Body of pancreas (tissue), 4 donors: ENCODE measurements around the gene CPA2. TPM values are rescaled to one million over a fixed set of nuclear protein-coding genes. Genes with fewer than 3 reads are reported as not detected.

ENCODE experiments used
- ATAC-seq: fragments of 150-250 bp; one replicate; pipeline ENCODE4 v1.9.1; 2016
- DNase-seq, 4 donors: peaks; one replicate each; pipeline ENCODE4 v3.0.0-alpha.2; 2019
- H3K27ac ChIP-seq, 4 donors: fragments of 200-600 bp; sonication (generic); 1 replicate in 3 of 4; 2 replicates in 1 of 4; pipeline versions ENCODE4 v1.5.1 to v1.6.1; 2016 to 2019; ENCODE audit warnings: mild to moderate bottlenecking in 1 of 4, mixed read lengths in 1 of 4, moderate library complexity in 1 of 4
- H3K27me3 ChIP-seq, 2 donors: fragments of 200-600 bp; sonication (generic); one replicate each; pipeline ENCODE4 v1.6.0; 2016; ENCODE audit warnings: mild to moderate bottlenecking in 1 of 2
- H3K36me3 ChIP-seq, 2 donors: fragments of 200-600 bp; sonication (generic); replicated peaks in 1 of 2; 2 replicates each; pipeline ENCODE4 v1.5.1; 2016; ENCODE audit warnings: low read depth in 2 of 2; ENCODE audit not compliant: insufficient read depth in 1 of 2
- H3K4me1 ChIP-seq: fragments of 200-600 bp; sonication (generic); one replicate; pipeline ENCODE4 v1.6.0; 2016
- H3K4me3 ChIP-seq, 2 donors: fragments of 200-600 bp; sonication (generic); 1 replicate in 1 of 2; 2 replicates in 1 of 2; pipeline ENCODE4 v1.5.1; 2016 to 2019
- H3K9me3 ChIP-seq, 3 donors: fragments of 200-600 bp; sonication (generic); 1 replicate in 2 of 3; 2 replicates in 1 of 3; pipeline ENCODE4 v1.5.1; 2016
- POLR2A ChIP-seq, 3 donors: fragments of 450-650 bp; IDR thresholded peaks; one replicate each; pipeline ENCODE4 v1.6.1; 2016; ENCODE audit warnings: antibody characterized with exemption in 3 of 3, mild to moderate bottlenecking in 2 of 3
- WGBS, 2 donors: methylation state at CpG; one replicate each; pipeline ENCODE4 v1.1.5; 2017; 5-methylcytosine and 5-hydroxymethylcytosine counted together
- intact Hi-C: fragments of 100-400 bp; cut with DNase I; formaldehyde crosslinking; loops from one replicate; pipeline ENCODE4 v1.15.1; 2023
- total RNA-seq, 2 donors: library from RNA; depleted of rRNA; stranded (reverse); fragments of >200 nt; gene quantifications; one replicate each; pipeline ENCODE4 v1.1.0, GENCODE V29; 2016
- TF ChIP-seq, protein P1 (sequence below), 7 experiments: fragments of 450-650 bp in 4 of 7; fragments of 200-600 bp in 3 of 7; sonication (generic) in 3 of 7; IDR thresholded peaks; one replicate each; pipeline ENCODE4 v1.5.1; 2016 to 2019; ENCODE audit warnings: antibody characterized with exemption in 7 of 7

The CPA2 gene
- total RNA-seq, 2 donors from 2014 or later = 4,161 to 4,381 TPM

DNA sequence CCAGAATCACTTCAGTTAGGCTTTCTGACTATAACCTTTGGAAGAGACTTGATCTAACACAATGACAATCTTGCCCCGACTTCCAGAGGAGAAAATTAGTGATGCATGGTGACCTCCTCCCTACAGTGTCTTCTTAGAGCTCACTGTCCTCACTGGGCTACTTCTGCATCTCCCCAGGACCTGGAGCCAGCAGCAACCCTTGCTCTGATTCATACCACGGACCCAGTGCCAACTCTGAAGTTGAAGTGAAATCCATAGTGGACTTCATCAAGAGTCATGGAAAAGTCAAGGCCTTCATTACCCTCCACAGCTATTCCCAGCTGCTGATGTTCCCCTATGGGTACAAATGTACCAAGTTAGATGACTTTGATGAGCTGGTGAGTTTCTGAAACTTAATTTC, 12.6 kb downstream of the CPA2 start:
- no peak for DNase-seq
- peaks cover 10 to 12% of the 10 kb centered on the region in 2 donors for H3K36me3 ChIP-seq
- TF ChIP-seq POLR2A (IDR thresholded peaks at IDR 0.05) = peak; percentile 13 to 58 (median 34)
- TF ChIP-seq, protein P1, sequence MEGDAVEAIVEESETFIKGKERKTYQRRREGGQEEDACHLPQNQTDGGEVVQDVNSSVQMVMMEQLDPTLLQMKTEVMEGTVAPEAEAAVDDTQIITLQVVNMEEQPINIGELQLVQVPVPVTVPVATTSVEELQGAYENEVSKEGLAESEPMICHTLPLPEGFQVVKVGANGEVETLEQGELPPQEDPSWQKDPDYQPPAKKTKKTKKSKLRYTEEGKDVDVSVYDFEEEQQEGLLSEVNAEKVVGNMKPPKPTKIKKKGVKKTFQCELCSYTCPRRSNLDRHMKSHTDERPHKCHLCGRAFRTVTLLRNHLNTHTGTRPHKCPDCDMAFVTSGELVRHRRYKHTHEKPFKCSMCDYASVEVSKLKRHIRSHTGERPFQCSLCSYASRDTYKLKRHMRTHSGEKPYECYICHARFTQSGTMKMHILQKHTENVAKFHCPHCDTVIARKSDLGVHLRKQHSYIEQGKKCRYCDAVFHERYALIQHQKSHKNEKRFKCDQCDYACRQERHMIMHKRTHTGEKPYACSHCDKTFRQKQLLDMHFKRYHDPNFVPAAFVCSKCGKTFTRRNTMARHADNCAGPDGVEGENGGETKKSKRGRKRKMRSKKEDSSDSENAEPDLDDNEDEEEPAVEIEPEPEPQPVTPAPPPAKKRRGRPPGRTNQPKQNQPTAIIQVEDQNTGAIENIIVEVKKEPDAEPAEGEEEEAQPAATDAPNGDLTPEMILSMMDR (IDR thresholded peaks at IDR 0.05) = no peak
- H3K4me3 ChIP-seq = no peak overlapping the region
- no peak for ATAC-seq
- H3K27me3 ChIP-seq = no peaks in the 10 kb centered on the region
- 48 to 53% methylated on average over 2 of the region's 2 CpGs for WGBS, 2 donors
- intact Hi-C loops = loop anchor here (10.0 kb wide), 1 partner anchor 106 kb away; the partner anchor contains the start of gene CPA1
- H3K4me1 ChIP-seq = peaks cover 99% of the 10 kb centered on the region
- peak overlapping the region; percentile 41 to 94 (median 66) for H3K27ac ChIP-seq
- H3K9me3 ChIP-seq = no peaks in the 10 kb centered on the region

DNA sequence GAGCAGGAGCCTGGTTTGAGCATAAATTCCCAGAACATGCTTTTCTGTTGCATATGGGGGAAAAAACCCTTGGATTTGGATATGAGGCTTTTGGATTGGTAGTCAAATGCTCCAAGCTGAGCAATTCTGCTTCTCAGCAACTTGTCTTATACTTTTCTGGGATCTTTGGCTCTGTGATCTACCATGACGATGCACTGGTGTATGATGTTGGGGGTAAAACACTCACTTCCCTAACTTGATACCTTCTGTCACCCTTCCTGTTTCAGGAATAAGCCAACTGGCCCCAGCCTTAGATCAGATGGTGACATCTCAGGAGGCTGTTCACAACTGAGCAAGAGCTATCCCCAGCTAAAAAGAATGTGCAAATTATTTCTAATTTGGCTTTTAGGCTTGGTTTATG, 13.2 kb downstream of the CPA2 start:
- Histone ChIP-seq H3K4me3 (no peak overlapping the region), H3K36me3 (peaks cover 10 to 12% of the 10 kb centered on the region in 2 donors), H3K27me3 (no peaks in the 10 kb centered on the region), H3K9me3 (no peaks in the 10 kb centered on the region), H3K4me1 (peaks cover 99% of the 10 kb centered on the region), H3K27ac (peak overlapping the region; percentile 41 to 94 (median 66))
- WGBS, 2 donors = 42 to 48% methylated on average over 1 of the region's 1 CpG
- TF ChIP-seq POLR2A (IDR thresholded peaks at IDR 0.05) = no peak
- TF ChIP-seq, protein P1 (IDR thresholded peaks at IDR 0.05) = no peak
- ATAC-seq = no peak
- DNase-seq = no peak
- intact Hi-C loops = loop anchor here (10.0 kb wide), 1 partner anchor 105 kb away; the partner anchor contains the start of gene CPA1

DNA sequence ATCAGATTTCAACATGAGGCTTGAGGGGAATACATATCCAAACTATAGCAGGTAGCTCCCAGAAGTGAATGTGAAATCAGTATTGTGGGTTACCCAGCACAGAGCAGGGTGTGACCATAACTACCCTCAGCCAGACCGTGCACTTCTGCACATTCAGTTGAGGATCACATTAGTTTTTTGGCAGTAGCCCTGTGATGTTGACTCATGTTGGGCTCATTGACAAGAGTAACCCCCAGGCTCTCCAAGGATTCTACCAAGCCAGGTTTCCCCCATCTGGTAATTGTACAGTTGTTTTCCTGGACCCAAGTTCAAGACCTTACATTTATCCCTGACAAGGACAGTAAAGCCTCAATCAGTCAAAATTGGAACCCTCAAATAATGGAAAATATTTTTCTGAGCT, 14.6 kb downstream of the CPA2 start:
- Histone ChIP-seq H3K4me1 (peaks cover 95% of the 10 kb centered on the region), H3K9me3 (no peaks in the 10 kb centered on the region), H3K27me3 (no peaks in the 10 kb centered on the region), H3K27ac (peak overlapping the region; percentile 48 to 94 (median 66)), H3K36me3 (peaks cover 10 to 12% of the 10 kb centered on the region in 2 donors), H3K4me3 (no peak overlapping the region)
- intact Hi-C loops = no loop called here
- 35 to 57% methylated on average over 1 of the region's 1 CpG for WGBS, 2 donors
- DNase-seq (peak in 2 of 4 donors; percentile 47 to 60), ATAC-seq (peak; percentile 8)
- TF ChIP-seq POLR2A (IDR thresholded peaks at IDR 0.05) = peak in 2 of 3 donors; percentile 29 to 48
- TF ChIP-seq, protein P1 (IDR thresholded peaks at IDR 0.05) = no peak

DNA sequence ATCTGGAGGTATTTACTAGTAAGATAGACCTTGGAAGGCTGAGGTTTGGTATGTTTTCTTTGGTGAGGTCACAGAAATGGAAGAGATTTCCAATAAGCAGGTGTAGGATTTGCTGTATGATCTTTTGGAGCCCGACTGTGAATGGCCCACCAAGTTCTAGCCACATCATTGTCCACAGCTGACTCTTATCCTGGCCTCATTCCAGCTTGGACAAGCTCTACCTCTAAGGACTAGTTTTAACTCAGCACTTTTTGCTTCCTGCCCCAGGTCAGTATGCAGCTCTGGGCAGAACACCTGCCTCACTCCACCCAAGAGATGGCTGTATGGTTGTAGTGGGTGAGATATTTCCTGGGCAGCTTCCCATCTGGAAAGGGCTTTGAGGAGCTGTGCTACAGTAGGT, 20.2 kb downstream of the CPA2 start:
- intact Hi-C loops = no loop called here
- no peaks in the 10 kb centered on the region for H3K27me3 ChIP-seq
- H3K4me1 ChIP-seq = peaks cover 64% of the 10 kb centered on the region
- 23 to 25% methylated on average over 1 of the region's 1 CpG for WGBS, 2 donors
- ATAC-seq (no peak), DNase-seq (peak; percentile 63 to 81 (median 71))
- H3K4me3 ChIP-seq = no peak overlapping the region
- peak in 1 of 3 donors; percentile 5 for TF ChIP-seq POLR2A (IDR thresholded peaks at IDR 0.05)
- TF ChIP-seq, protein P1 (IDR thresholded peaks at IDR 0.05) = no peak
- H3K9me3 ChIP-seq = no peaks in the 10 kb centered on the region
- H3K36me3 ChIP-seq = peaks cover 0 to 2% of the 10 kb centered on the region in 2 donors
- peak overlapping the region in 3 of 4 donors; percentile 56 to 89 (median 66) for H3K27ac ChIP-seq

DNA sequence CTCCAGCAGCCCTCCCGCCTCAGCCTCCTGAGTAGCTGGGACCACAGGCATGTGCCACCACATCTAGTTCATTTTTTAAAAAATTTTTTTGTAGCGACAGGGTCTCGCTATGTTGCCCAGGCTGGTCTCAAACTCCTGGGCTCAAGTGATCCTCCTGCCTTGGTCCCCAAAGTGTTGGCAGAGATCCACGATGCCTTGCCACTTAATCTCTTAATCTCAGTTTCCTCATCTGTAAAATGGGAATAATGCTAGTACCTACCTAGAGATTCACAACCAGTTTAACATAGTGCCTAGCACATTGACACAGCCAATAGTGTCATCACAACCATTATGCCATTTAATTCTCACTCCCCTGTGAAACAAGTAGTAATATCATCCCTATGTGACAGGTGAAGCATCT, 21.5 kb downstream of the CPA2 start:
- ATAC-seq (no peak), DNase-seq (peak in 1 of 4 donors; percentile 49)
- peaks cover 60% of the 10 kb centered on the region for H3K4me1 ChIP-seq
- intact Hi-C loops = no loop called here
- H3K36me3 ChIP-seq = no peaks in the 10 kb centered on the region
- no peak overlapping the region for H3K4me3 ChIP-seq
- TF ChIP-seq, protein P1 (IDR thresholded peaks at IDR 0.05) = no peak
- TF ChIP-seq POLR2A (IDR thresholded peaks at IDR 0.05) = no peak
- no peaks in the 10 kb centered on the region for H3K27me3 ChIP-seq
- H3K27ac ChIP-seq = peak overlapping the region; percentile 35 to 89 (median 81)
- 82 to 84% methylated on average over 4 of the region's 4 CpGs for WGBS, 2 donors
- no peaks in the 10 kb centered on the region for H3K9me3 ChIP-seq
